NCI-H2029 (cell line): Measurements from ENCODE around the gene ZPLD1.

ENCODE experiments used
- DNase-seq: peaks from one replicate; lab custom pipeline; 2025; lab: John Stamatoyannopoulos, UW

The ZPLD1 gene

GRCh38 chr3:102528727-102529126 lies 93.9 kb downstream of the ZPLD1 start:
- no peak for DNase-seq
